Panc1 (cell line): ENCODE data around the gene PMS1. TPM values are rescaled to one million over a fixed set of nuclear protein-coding genes. Genes with fewer than 3 reads are reported as not detected.
"Not testable (repeated sequence)": the region's sequence is repeated elsewhere in the genome, so short reads cannot be mapped to it uniquely, and the experiment has no call there.

Experiments
- ATAC-seq: fragments of 200-7000 bp; cut with Tn5 transposase; 2 replicates; pipeline ENCODE4 v1.9.1; 2020; ENCODE audit warnings: mild to moderate bottlenecking, moderate library complexity
- BruUV-seq: library from RNA; stranded (reverse); fragments of 400-500 nt; replicated peaks from 2 replicates; lab custom pipeline; 2021; lab: Mats Ljungman, UMichigan
- CTCF ChIA-PET: fragments of 300-600 bp; sonication (Branson Sonifier 250); formaldehyde crosslinking; loops from one replicate; lab custom pipeline; 2022; ENCODE audit warnings: antibody characterized with exemption; lab: Charles Lee
- POLR2A ChIA-PET: fragments of 300-600 bp; sonication (Branson Sonifier 250); formaldehyde crosslinking; loops from one replicate; lab custom pipeline; 2022; ENCODE audit warnings: antibody characterized with exemption; lab: Charles Lee
- DNase-seq: peaks from one replicate; pipeline ENCODE4 v3.0.0-alpha.2; 2010; ENCODE audit warnings: low read depth, low spot score
- H3K27ac ChIP-seq: 2 replicates; pipeline ENCODE4 v1.5.1; 2011; ENCODE audit warnings: mild to moderate bottlenecking, low read length, inconsistent platforms
- H3K27me3 ChIP-seq: fragments of 200-500 bp; sonication (Bioruptor generic); 2 replicates; pipeline ENCODE4 v1.6.0; 2014; ENCODE audit warnings: low read length, inconsistent platforms; ENCODE audit not compliant: control insufficient read depth, insufficient read depth
- H3K36me3 ChIP-seq: fragments of 200-500 bp; sonication (Bioruptor generic); 2 replicates; pipeline ENCODE4 v1.5.1; 2014; ENCODE audit warnings: inconsistent platforms, mild to moderate bottlenecking, low read length, moderate library complexity; ENCODE audit not compliant: control insufficient read depth, insufficient read depth
- H3K4me1 ChIP-seq: 2 replicates; pipeline ENCODE4 v1.5.1; 2011; ENCODE audit warnings: inconsistent platforms, mild to moderate bottlenecking, low read length, moderate library complexity; ENCODE audit not compliant: control insufficient read depth, insufficient read depth
- H3K4me3 ChIP-seq, 2 experiments: 2 replicates each; pipeline ENCODE4 v1.5.1; 2011 to 2012; ENCODE audit warnings: low read depth in 2 of 2, low read length in 2 of 2, mild to moderate bottlenecking in 2 of 2, inconsistent platforms in 1 of 2, moderate library complexity in 1 of 2
- H3K9me3 ChIP-seq: fragments of 200-500 bp; sonication (Bioruptor generic); 2 replicates; pipeline ENCODE4 v1.5.1; 2014; ENCODE audit warnings: low read depth, mild to moderate bottlenecking, inconsistent platforms, low read length, moderate library complexity; ENCODE audit not compliant: control insufficient read depth, insufficient read depth
- POLR2AphosphoS5 ChIP-seq: IDR thresholded peaks from 2 replicates; pipeline ENCODE4 v1.6.1; 2012; ENCODE audit warnings: mild to moderate bottlenecking, low read depth, low read length, moderate library complexity
- SIN3A ChIP-seq: IDR thresholded peaks from 2 replicates; pipeline ENCODE4 v1.6.1; 2012; ENCODE audit warnings: low read depth, mild to moderate bottlenecking, low read length, moderate library complexity, borderline replicate concordance; ENCODE audit not compliant: insufficient read depth
- TCF7L2 ChIP-seq: IDR thresholded peaks from 2 replicates; pipeline ENCODE4 v1.6.1; 2011; ENCODE audit warnings: mild to moderate bottlenecking, low read depth, low read length, inconsistent platforms
- in situ Hi-C: cut with HindIII; loops from 2 replicates; pipeline ENCODE4 v1.10.0; 2016; ENCODE audit warnings: low sequenced_read_pairs, low pct_unique_long_range_greater_than_20kb
- intact Hi-C: fragments of 100-400 bp; cut with micrococcal nuclease; formaldehyde crosslinking; loops from one replicate; pipeline ENCODE4 v1.10.0; 2022; ENCODE audit not compliant: unreplicated experiment
- total RNA-seq: library from RNA; stranded (reverse); gene quantifications from one replicate; pipeline ENCODE4 v1.2.1, GENCODE V29; 2021; ENCODE audit not compliant: unreplicated experiment
- TF ChIP-seq, protein P1 (sequence below): fragments of 450-650 bp; IDR thresholded peaks from 2 replicates; pipeline ENCODE4 v1.5.1; 2017; ENCODE audit warnings: mild to moderate bottlenecking
- TF ChIP-seq, protein P2 (sequence below), 2 experiments: IDR thresholded peaks; 2 replicates each; pipeline ENCODE4 v1.6.1; 2011 to 2012; ENCODE audit warnings: low read depth in 2 of 2, control low read depth in 1 of 2, low read length in 1 of 2, mild to moderate bottlenecking in 1 of 2, moderate library complexity in 1 of 2; ENCODE audit not compliant: insufficient read depth in 1 of 2

Gene PMS1
- total RNA-seq, 1 experiment from 2014 or later = 47.0 TPM

- H3K9me3 ChIP-seq = no peaks in the 10 kb centered on the region
- DNase-seq = no peak
- intact Hi-C loops = no loop called here
- no peaks in the 10 kb centered on the region; the same call in 1 of the 2 replicates for H3K36me3 ChIP-seq
- ChIA-PET POLR2A (no interaction called here), CTCF (no interaction called here)
- no peaks in the 10 kb centered on the region for H3K27me3 ChIP-seq
- H3K27ac ChIP-seq = no peak overlapping the region
- TF ChIP-seq, protein P1, sequence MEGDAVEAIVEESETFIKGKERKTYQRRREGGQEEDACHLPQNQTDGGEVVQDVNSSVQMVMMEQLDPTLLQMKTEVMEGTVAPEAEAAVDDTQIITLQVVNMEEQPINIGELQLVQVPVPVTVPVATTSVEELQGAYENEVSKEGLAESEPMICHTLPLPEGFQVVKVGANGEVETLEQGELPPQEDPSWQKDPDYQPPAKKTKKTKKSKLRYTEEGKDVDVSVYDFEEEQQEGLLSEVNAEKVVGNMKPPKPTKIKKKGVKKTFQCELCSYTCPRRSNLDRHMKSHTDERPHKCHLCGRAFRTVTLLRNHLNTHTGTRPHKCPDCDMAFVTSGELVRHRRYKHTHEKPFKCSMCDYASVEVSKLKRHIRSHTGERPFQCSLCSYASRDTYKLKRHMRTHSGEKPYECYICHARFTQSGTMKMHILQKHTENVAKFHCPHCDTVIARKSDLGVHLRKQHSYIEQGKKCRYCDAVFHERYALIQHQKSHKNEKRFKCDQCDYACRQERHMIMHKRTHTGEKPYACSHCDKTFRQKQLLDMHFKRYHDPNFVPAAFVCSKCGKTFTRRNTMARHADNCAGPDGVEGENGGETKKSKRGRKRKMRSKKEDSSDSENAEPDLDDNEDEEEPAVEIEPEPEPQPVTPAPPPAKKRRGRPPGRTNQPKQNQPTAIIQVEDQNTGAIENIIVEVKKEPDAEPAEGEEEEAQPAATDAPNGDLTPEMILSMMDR = no peak
- TF ChIP-seq POLR2AphosphoS5 = no peak
- TF ChIP-seq SIN3A = no peak
- TF ChIP-seq TCF7L2 = no peak
- TF ChIP-seq, protein P2, sequence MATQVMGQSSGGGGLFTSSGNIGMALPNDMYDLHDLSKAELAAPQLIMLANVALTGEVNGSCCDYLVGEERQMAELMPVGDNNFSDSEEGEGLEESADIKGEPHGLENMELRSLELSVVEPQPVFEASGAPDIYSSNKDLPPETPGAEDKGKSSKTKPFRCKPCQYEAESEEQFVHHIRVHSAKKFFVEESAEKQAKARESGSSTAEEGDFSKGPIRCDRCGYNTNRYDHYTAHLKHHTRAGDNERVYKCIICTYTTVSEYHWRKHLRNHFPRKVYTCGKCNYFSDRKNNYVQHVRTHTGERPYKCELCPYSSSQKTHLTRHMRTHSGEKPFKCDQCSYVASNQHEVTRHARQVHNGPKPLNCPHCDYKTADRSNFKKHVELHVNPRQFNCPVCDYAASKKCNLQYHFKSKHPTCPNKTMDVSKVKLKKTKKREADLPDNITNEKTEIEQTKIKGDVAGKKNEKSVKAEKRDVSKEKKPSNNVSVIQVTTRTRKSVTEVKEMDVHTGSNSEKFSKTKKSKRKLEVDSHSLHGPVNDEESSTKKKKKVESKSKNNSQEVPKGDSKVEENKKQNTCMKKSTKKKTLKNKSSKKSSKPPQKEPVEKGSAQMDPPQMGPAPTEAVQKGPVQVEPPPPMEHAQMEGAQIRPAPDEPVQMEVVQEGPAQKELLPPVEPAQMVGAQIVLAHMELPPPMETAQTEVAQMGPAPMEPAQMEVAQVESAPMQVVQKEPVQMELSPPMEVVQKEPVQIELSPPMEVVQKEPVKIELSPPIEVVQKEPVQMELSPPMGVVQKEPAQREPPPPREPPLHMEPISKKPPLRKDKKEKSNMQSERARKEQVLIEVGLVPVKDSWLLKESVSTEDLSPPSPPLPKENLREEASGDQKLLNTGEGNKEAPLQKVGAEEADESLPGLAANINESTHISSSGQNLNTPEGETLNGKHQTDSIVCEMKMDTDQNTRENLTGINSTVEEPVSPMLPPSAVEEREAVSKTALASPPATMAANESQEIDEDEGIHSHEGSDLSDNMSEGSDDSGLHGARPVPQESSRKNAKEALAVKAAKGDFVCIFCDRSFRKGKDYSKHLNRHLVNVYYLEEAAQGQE (IDR thresholded peaks at IDR 0.05; ENCODE audit: insufficient read depth in 1 of 2, low read depth in 2 of 2, low read length in 1 of 2) = no peak
- in situ Hi-C loops = no loop called here
- no peaks in the 10 kb centered on the region for H3K4me1 ChIP-seq
- no TSS peak for BruUV-seq
- no peak for ATAC-seq
- no peak overlapping the region for H3K4me3 ChIP-seq
These were observed 96.7 kb downstream of the PMS1 start for GRCh38 chr2:189880832-189881492.

GRCh38 chr2:189885368-189885767 is 101.1 kb downstream of the PMS1 start:
- ATAC-seq = no peak
- intact Hi-C loops = no loop called here

DNA sequence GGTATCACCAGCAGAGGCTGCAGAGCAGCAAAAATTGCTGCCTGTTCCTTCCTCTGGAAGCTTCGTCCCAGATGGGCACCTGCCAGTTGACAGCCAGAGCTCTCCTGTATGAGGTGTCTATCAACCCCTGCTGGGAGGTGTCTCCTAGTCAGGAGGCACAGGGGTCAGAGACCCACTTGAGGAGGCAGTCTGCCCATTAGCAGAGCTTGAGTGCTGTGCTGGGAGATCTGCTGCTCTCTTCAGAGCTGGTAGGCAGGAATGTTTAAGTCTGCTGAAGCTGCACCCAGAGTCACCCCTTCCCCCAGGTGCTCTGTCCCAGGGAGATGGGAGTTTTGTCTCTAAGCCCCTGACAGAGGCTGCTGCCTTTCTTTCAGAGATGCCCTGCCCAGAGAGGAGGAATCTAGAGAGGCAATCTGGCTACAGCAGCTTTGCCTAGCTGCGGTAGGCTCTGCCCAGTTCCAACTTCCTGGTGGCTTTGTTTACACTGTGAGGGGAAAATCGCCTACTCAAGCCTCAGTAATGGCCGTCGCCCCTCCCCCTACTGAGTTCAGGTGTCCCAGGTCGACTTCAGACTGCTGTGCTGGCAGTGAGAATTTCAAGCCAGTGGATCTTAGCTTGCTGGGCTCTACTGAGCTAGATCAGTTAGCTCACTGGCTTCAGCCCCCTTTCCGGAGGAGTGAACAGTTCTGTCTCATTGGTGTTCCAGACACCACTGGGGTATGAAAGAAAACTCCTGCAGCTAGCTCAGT is 108.5 kb downstream of the PMS1 start:
- H3K4me1 ChIP-seq, intact Hi-C loops, BruUV-seq, H3K9me3 ChIP-seq, DNase-seq, H3K27ac ChIP-seq, H3K27me3 ChIP-seq, in situ Hi-C loops, H3K36me3 ChIP-seq, CTCF ChIA-PET, POLR2A ChIA-PET, ATAC-seq, H3K4me3 ChIP-seq: not testable (repeated sequence)

More at GRCh38 chr2:189885368-189885767, 101.1 kb downstream of the PMS1 start:
- TF ChIP-seq, protein P1 = no peak
- Histone ChIP-seq H3K4me1 (no peaks in the 10 kb centered on the region), H3K27me3 (no peaks in the 10 kb centered on the region), H3K27ac (no peak overlapping the region), H3K9me3 (no peaks in the 10 kb centered on the region), H3K36me3 (no peaks in the 10 kb centered on the region), H3K4me3 (no peak overlapping the region)
- in situ Hi-C loops = no loop called here
- no TSS peak for BruUV-seq
- ChIA-PET POLR2A (no interaction called here), CTCF (no interaction called here)
- DNase-seq = no peak
